Mucosa of descending colon (tissue), 3 donors: ENCODE data around the gene RBM33. TPM values are rescaled to one million over a fixed set of nuclear protein-coding genes. Genes with fewer than 3 reads are reported as not detected.
"Not testable (repeated sequence)": the region's sequence is repeated elsewhere in the genome, so short reads cannot be mapped to it uniquely, and the experiment has no call there.

Experiments
- ATAC-seq: fragments of 200-7000 bp; cut with Tn5 transposase; one replicate; pipeline ENCODE4 v1.9.1; 2020; ENCODE audit warnings: mild to moderate bottlenecking, moderate library complexity
- DNase-seq, 3 donors: peaks; one replicate each; pipeline ENCODE4 v3.0.0-alpha.2; 2020
- H3K36me3 ChIP-seq: fragments of 200-600 bp; one replicate; pipeline ENCODE4 v1.8.0; 2021; ENCODE audit warnings: low read depth, mild to moderate bottlenecking
- H3K4me1 ChIP-seq: fragments of 200-600 bp; one replicate; pipeline ENCODE4 v1.8.0; 2021; ENCODE audit warnings: low read depth, mild to moderate bottlenecking
- H3K4me3 ChIP-seq: fragments of 200-600 bp; one replicate; pipeline ENCODE4 v1.8.0; 2021; ENCODE audit warnings: mild to moderate bottlenecking
- H3K9me3 ChIP-seq: fragments of 200-600 bp; one replicate; pipeline ENCODE4 v1.8.0; 2021; ENCODE audit warnings: mild to moderate bottlenecking
- intact Hi-C, 2 donors: fragments of 100-400 bp; cut with DNase I in 1 of 2; cut with micrococcal nuclease in 1 of 2; formaldehyde crosslinking; loops; one replicate each; pipeline versions ENCODE4 v1.11.0 to v1.11.1; 2022; cut with DNase I, micrococcal nuclease
- total RNA-seq, 3 donors: library from RNA; stranded (reverse); fragmentation: NEBNext Ultra II Directional in 2 of 3; extraction: Animal tissue kit (Norgen Biotek cat#: 25700) in 2 of 3; gene quantifications; one replicate each; pipeline versions ENCODE4 v1.2.1 to v1.2.4, GENCODE V29; 2021 to 2023
- TF ChIP-seq, protein P1 (sequence below): fragments of 200-600 bp; IDR thresholded peaks from one replicate; pipeline ENCODE4 v1.8.0; 2022; ENCODE audit warnings: antibody characterized with exemption, mild to moderate bottlenecking
- donor health status: DM: no; HTN: no; CAD: no; lungs with moderate emphysema.
- donor health status: DM: no; HTN: no; CAD: no.
- donor health status: DM: no; HTN: yes; CAD: no.

RBM33 gene
- total RNA-seq, 3 donors from 2014 or later = 59.9 to 75.8 (median 69.8) TPM

DNA sequence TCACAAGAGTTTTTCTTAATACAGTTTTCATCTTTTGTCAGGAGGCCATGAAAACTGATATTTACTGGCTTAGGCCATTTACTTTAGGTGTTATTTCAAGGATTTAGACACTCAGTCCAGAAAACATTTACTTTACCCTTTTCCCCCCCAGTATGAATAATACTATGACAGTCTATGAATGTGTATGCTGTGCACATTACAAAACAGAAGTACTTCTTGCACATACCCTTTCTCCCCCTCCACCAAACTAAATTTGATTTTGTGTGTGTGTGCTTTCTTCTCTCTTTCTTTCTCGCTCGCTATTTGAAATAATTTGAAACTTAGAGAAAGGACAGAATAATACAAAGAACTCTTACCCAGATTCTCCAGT is 41.3 kb downstream of the RBM33 start:
- DNase-seq (no peak), ATAC-seq (no peak)
- intact Hi-C loops = no loop called here
- Histone ChIP-seq H3K4me1 (no peaks in the 10 kb centered on the region), H3K36me3 (peaks cover 7% of the 10 kb centered on the region), H3K4me3 (no peak overlapping the region), H3K9me3 (no peaks in the 10 kb centered on the region)
- TF ChIP-seq, protein P1, sequence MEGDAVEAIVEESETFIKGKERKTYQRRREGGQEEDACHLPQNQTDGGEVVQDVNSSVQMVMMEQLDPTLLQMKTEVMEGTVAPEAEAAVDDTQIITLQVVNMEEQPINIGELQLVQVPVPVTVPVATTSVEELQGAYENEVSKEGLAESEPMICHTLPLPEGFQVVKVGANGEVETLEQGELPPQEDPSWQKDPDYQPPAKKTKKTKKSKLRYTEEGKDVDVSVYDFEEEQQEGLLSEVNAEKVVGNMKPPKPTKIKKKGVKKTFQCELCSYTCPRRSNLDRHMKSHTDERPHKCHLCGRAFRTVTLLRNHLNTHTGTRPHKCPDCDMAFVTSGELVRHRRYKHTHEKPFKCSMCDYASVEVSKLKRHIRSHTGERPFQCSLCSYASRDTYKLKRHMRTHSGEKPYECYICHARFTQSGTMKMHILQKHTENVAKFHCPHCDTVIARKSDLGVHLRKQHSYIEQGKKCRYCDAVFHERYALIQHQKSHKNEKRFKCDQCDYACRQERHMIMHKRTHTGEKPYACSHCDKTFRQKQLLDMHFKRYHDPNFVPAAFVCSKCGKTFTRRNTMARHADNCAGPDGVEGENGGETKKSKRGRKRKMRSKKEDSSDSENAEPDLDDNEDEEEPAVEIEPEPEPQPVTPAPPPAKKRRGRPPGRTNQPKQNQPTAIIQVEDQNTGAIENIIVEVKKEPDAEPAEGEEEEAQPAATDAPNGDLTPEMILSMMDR = no peak

DNA sequence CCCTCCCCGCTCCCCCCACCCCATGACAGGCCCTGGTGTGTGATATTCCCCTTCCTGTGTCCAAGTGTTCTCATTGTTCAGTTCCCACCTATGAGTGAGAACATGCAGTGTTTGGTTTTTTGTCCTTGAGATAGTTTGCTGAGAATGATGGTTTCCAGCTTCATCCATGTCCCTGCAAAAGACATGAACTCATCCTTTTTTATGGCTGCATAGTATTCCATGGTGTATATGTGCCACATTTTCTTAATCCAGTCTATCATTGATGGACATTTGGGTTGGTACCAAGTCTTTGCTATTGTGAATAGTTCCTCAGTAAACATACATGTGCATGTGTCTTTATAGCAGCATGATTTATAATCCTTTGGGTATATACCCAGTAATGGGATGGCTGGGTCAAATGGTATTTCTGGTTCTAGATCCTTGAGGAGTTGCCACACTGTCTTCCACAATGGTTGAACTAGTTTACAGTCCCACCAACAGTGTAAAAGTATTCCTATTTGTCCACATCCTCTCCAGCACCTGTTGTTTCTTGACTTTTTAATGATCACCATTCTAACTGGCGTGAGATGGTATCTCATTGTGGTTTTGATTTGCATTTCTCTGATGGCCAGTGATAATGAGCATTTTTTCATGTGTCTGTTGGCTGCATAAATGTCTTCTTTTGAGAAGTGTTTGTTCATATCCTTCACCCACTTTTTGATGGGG is 42.3 kb downstream of the RBM33 start:
- H3K36me3 ChIP-seq, H3K4me1 ChIP-seq, H3K4me3 ChIP-seq, intact Hi-C loops, DNase-seq, H3K9me3 ChIP-seq, ATAC-seq: not testable (repeated sequence)

DNA sequence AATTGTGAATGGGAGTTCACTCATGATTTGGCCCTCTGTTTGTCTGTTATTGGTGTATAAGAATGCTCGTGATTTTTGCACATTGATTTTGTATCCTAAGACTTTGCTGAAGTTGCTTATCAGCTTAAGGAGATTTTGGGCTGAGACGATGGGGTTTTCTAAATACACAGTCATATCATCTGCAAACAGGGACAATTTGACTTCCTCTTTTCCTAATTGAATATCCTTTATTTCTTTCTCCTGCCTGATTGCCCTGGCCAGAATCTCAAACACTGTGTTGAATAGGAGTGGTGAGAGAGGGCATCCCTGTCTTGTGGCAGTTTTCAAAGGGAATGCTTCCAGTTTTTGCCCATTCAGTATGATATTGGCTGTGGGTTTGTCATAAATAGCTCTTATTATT is 43.8 kb downstream of the RBM33 start:
- DNase-seq, ATAC-seq, intact Hi-C loops: not testable (repeated sequence)

DNA sequence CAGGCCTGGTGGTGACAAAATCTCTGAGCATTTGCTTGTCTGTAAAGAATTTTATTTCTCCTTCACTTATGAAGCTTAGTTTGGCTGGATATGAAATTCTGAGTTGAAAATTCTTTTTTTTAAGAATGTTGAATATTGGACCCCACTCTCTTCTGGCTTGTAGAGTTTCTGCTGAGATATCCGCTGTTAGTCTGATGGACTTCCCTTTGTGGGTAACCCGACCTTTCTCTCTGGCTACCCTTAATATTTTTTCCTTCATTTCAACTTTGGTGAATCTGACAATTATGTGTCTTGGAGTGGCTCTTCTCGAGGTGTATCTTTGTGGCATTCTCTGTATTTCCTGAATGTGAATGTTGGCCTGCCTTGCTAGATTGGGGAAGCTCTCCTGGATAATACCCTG is 46.2 kb downstream of the RBM33 start:
- ATAC-seq, H3K4me3 ChIP-seq, H3K9me3 ChIP-seq, intact Hi-C loops, H3K36me3 ChIP-seq, DNase-seq: not testable (repeated sequence)
- peaks cover 11% of the 10 kb centered on the region for H3K4me1 ChIP-seq

More for the DNA sequence above, 43.8 kb downstream of the RBM33 start:
- H3K4me3 ChIP-seq, H3K9me3 ChIP-seq, H3K4me1 ChIP-seq, H3K36me3 ChIP-seq: not testable (repeated sequence)

DNA sequence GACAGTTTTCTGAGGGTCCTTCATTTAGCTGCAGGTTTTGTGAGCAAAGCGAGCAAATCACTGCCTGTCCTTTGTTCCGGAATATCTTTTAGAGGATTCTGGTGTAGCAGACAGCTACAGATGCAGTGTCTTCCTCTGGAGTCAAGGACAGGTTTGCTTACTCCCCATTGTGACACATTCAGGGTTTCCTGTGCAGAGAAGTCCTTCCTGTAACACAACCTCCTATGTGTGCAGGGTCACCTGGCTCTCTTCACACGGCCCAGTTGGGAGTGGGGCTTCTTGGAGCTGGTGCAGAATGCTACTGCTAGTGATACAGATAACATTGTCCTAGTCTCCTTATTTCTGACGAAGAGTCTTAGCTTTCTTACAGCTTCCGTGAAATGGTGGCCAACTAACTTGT is 47.9 kb downstream of the RBM33 start:
- no peak for DNase-seq
- H3K4me3 ChIP-seq = no peak overlapping the region
- peak; percentile 21 for ATAC-seq
- H3K36me3 ChIP-seq = no peaks in the 10 kb centered on the region
- intact Hi-C loops = no loop called here
- H3K4me1 ChIP-seq = peaks cover 11% of the 10 kb centered on the region
- H3K9me3 ChIP-seq = no peaks in the 10 kb centered on the region
- TF ChIP-seq, protein P1 = no peak

DNA sequence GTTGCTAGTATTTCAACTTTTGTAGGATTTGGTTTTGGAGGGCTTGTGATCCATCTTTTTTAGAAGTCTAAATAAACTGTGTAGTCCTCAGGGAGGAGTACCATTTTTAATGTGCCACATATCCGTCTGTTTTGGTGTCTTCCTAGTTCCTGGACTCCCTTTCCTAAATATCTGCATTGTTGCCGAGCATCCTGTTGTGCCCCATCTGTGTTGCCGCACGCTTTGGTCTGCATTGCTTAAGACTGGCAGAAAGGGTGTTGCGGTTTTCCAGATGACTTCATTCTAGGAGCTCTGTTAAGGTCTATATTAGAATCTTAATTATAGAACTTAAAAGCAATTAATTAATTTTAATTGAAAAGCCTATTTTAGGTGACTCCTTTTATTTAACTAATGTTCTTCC is 49.4 kb downstream of the RBM33 start:
- H3K4me1 ChIP-seq = peaks cover 11% of the 10 kb centered on the region
- no peaks in the 10 kb centered on the region for H3K9me3 ChIP-seq
- H3K4me3 ChIP-seq = no peak overlapping the region
- intact Hi-C loops = no loop called here
- TF ChIP-seq, protein P1 = no peak
- no peaks in the 10 kb centered on the region for H3K36me3 ChIP-seq
- DNase-seq (no peak), ATAC-seq (no peak)

DNA sequence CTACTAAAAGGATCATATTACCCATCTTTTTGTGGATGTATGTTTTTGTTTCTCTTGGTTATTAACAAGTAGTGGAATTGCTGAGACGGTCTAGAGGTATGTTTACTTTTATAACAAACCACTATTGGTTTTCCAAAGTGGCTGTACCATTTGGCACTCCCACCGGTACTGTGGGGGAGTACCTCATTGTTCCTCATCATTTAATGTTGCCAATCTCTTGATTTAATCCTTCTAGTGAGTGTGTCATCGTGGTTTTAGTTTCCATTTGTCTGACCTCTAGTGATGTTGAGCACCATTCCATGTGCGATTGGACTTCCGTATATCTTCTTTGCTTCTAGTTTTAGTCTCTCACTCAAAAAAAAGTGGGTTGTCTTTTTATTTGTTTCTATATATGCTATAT is 50.4 kb downstream of the RBM33 start:
- Histone ChIP-seq H3K4me1 (peaks cover 11% of the 10 kb centered on the region), H3K4me3 (no peak overlapping the region), H3K9me3 (no peaks in the 10 kb centered on the region), H3K36me3 (no peaks in the 10 kb centered on the region)
- ATAC-seq = no peak
- no peak for DNase-seq
- intact Hi-C loops = no loop called here
- TF ChIP-seq, protein P1 = no peak
